GM23338 (cell line): ENCODE data around the gene SCAANT1. TPM values are rescaled to one million over a fixed set of nuclear protein-coding genes. Genes with fewer than 3 reads are reported as not detected.

Experiments used
- ATAC-seq: fragments of 200-7000 bp; cut with Tn5 transposase; 3 replicates; pipeline ENCODE4 v1.9.1; 2020
- DNase-seq: peaks from one replicate; pipeline ENCODE4 v3.0.0-alpha.2; 2015; ENCODE audit warnings: low spot score
- H2AFZ ChIP-seq: fragments of 200-600 bp; sonication (generic); 2 replicates; pipeline ENCODE4 v1.8.0; 2016; ENCODE audit warnings: antibody characterized with exemption, mild to moderate bottlenecking, moderate library complexity
- H3F3A ChIP-seq: fragments of 200-600 bp; sonication (generic); replicated peaks from 2 replicates; pipeline ENCODE4 v1.8.0; 2017; ENCODE audit warnings: antibody characterized with exemption, mixed run types, low read depth
- H3K27ac ChIP-seq: fragments of 200-600 bp; sonication (generic); 2 replicates; pipeline ENCODE4 v1.6.1; 2016; ENCODE audit warnings: low read depth
- H3K27me3 ChIP-seq: fragments of 200-600 bp; sonication (generic); 2 replicates; pipeline ENCODE4 v1.8.0; 2016; ENCODE audit warnings: mild to moderate bottlenecking, mixed run types, moderate library complexity; ENCODE audit not compliant: insufficient read depth
- H3K36me3 ChIP-seq: fragments of 200-600 bp; sonication (generic); 2 replicates; pipeline ENCODE4 v1.8.0; 2016; ENCODE audit warnings: mild to moderate bottlenecking; ENCODE audit not compliant: insufficient read depth
- H3K4me1 ChIP-seq: fragments of 200-600 bp; sonication (generic); 2 replicates; pipeline ENCODE4 v1.8.0; 2016; ENCODE audit warnings: mild to moderate bottlenecking, moderate library complexity; ENCODE audit not compliant: insufficient read depth
- H3K4me2 ChIP-seq: fragments of 200-600 bp; sonication (generic); 2 replicates; pipeline ENCODE4 v1.7.1; 2017; ENCODE audit warnings: mixed run types
- H3K4me3 ChIP-seq: fragments of 200-600 bp; sonication (generic); 2 replicates; pipeline ENCODE4 v1.6.1; 2016; ENCODE audit warnings: mixed run types
- H3K79me2 ChIP-seq: fragments of 200-600 bp; sonication (generic); replicated peaks from 2 replicates; pipeline ENCODE4 v1.8.0; 2017; ENCODE audit warnings: mild to moderate bottlenecking; ENCODE audit not compliant: insufficient read depth
- H3K9me2 ChIP-seq: fragments of 200-600 bp; sonication (generic); 2 replicates; pipeline ENCODE4 v1.8.0; 2017; ENCODE audit not compliant: insufficient read depth
- H4K20me1 ChIP-seq: fragments of 200-600 bp; sonication (generic); replicated peaks from 2 replicates; pipeline ENCODE4 v1.8.0; 2017; ENCODE audit warnings: mild to moderate bottlenecking; ENCODE audit not compliant: insufficient read depth
- H3K27ac Mint-ChIP-seq: 2 replicates; pipeline ENCODE4 v1.8.0; 2020; ENCODE audit warnings: inconsistent platforms, mild to moderate bottlenecking, moderate library complexity, mixed read lengths
- H3K27me3 Mint-ChIP-seq: 3 replicates; pipeline ENCODE4 v1.8.0; 2022; ENCODE audit warnings: low read depth, mild to moderate bottlenecking, moderate library complexity, mixed read lengths, inconsistent platforms; ENCODE audit not compliant: insufficient read depth, poor library complexity
- H3K36me3 Mint-ChIP-seq: 3 replicates; pipeline ENCODE4 v1.8.0; 2021; ENCODE audit warnings: low read depth, mild to moderate bottlenecking, inconsistent platforms, moderate library complexity, mixed read lengths
- H3K4me1 Mint-ChIP-seq: 3 replicates; pipeline ENCODE4 v1.8.0; 2020; ENCODE audit warnings: mild to moderate bottlenecking, inconsistent platforms, mixed read lengths
- H3K4me3 Mint-ChIP-seq: 3 replicates; pipeline ENCODE4 v1.8.0; 2021; ENCODE audit warnings: moderate library complexity, mild to moderate bottlenecking, inconsistent platforms, mixed read lengths
- H3K9me3 Mint-ChIP-seq: 3 replicates; pipeline ENCODE4 v1.8.0; 2020; ENCODE audit warnings: moderate library complexity, mild to moderate bottlenecking, inconsistent platforms, mixed read lengths
- CREB1 ChIP-seq: fragments of 250-450 bp; sonication (Bioruptor Pico); IDR thresholded peaks from 2 replicates; pipeline ENCODE4 v1.5.0; 2020; ENCODE audit warnings: low read depth, mild to moderate bottlenecking, moderate library complexity
- CTCF ChIP-seq, 2 experiments: fragments of 200-600 bp in 1 of 2; sonication (generic) in 1 of 2; conservative IDR thresholded peaks; 2 replicates each; pipeline versions ENCODE4 v1.5.1 to v1.6.1; 2016 to 2017; ENCODE audit warnings: antibody characterized with exemption in 2 of 2, low read depth in 2 of 2, mild to moderate bottlenecking in 2 of 2, moderate library complexity in 1 of 2
- ETS1 ChIP-seq: IDR thresholded peaks from 2 replicates; pipeline ENCODE4 v1.6.1; 2016; ENCODE audit warnings: antibody characterized with exemption
- EZH2 ChIP-seq: fragments of 200-600 bp; sonication (generic); IDR thresholded peaks from one replicate; pipeline ENCODE4 v1.8.0; 2017; ENCODE audit warnings: antibody characterized with exemption, mild to moderate bottlenecking, low read depth; ENCODE audit not compliant: unreplicated experiment
- EZH2phosphoT487 ChIP-seq: fragments of 200-600 bp; sonication (generic); IDR thresholded peaks from one replicate; pipeline ENCODE4 v1.8.1; 2018; ENCODE audit warnings: antibody characterized with exemption; ENCODE audit not compliant: unreplicated experiment
- JUNB ChIP-seq: IDR thresholded peaks from one replicate; pipeline ENCODE4 v1.6.1; 2016; ENCODE audit warnings: antibody characterized with exemption; ENCODE audit not compliant: unreplicated experiment
- POLR2AphosphoS5 ChIP-seq: IDR thresholded peaks from 2 replicates; pipeline ENCODE4 v1.6.1; 2016; ENCODE audit warnings: antibody characterized with exemption, low read depth
- STAT1 ChIP-seq: IDR thresholded peaks from one replicate; pipeline ENCODE4 v1.6.1; 2016; ENCODE audit warnings: antibody characterized with exemption; ENCODE audit not compliant: unreplicated experiment
- ZNF331 ChIP-seq: fragments of 250-450 bp; sonication (Bioruptor Pico); IDR thresholded peaks from 2 replicates; pipeline ENCODE4 v1.5.0; 2020; ENCODE audit warnings: low read depth, mild to moderate bottlenecking, moderate library complexity
- ZNF462 ChIP-seq: fragments of 250-450 bp; sonication (Bioruptor Pico); IDR thresholded peaks from 2 replicates; pipeline ENCODE4 v1.5.0; 2020; ENCODE audit warnings: mild to moderate bottlenecking, moderate library complexity
- polyA plus RNA-seq: library from polyadenylated mRNA; unstranded; fragments of >200 nt; fragmentation: Nextera tagmentation; extraction: Ambion mirVana; gene quantifications from 2 replicates; pipeline ENCODE4 v1.2.1, GENCODE V29; 2016
- total RNA-seq: library from RNA; depleted of rRNA; stranded (reverse); fragments of >200 nt; shearing (Covaris generic); gene quantifications from 2 replicates; pipeline ENCODE4 v1.2.3, GENCODE V29; 2014

Gene SCAANT1
- total and polyA plus RNA-seq, 2 experiments from 2014 or later = 1.2 TPM; not detected in 1

GRCh38 chr3:63869940-63870614, 42.1 kb downstream of the SCAANT1 start:
- Mint-ChIP-seq H3K9me3 (no peaks in the 10 kb centered on the region), H3K4me3 (no peak overlapping the region), H3K27me3 (no peaks in the 10 kb centered on the region), H3K36me3 (peaks cover 7% of the 10 kb centered on the region), H3K27ac (no peak overlapping the region), H3K4me1 (peaks cover 20% of the 10 kb centered on the region)
- H3K36me3 ChIP-seq = no peaks in the 10 kb centered on the region
- no peak for DNase-seq
- H4K20me1 ChIP-seq = no peaks in the 10 kb centered on the region
- H3K4me3 ChIP-seq = no peak overlapping the region
- H3K4me2 ChIP-seq = no peak overlapping the region
- no peak overlapping the region for H2AFZ ChIP-seq
- H3K79me2 ChIP-seq = peaks cover 97% of the 10 kb centered on the region
- no peak overlapping the region for H3K27ac ChIP-seq
- no peaks in the 10 kb centered on the region for H3K9me2 ChIP-seq
- peaks cover 18% of the 10 kb centered on the region for H3K4me1 ChIP-seq
- H3K27me3 ChIP-seq = no peaks in the 10 kb centered on the region
- no peaks in the 10 kb centered on the region for H3F3A ChIP-seq
- no peak for ATAC-seq
- TF ChIP-seq EZH2 = no peak
- TF ChIP-seq ZNF462 = no peak
- no peak for TF ChIP-seq STAT1
- no peak for TF ChIP-seq JUNB
- TF ChIP-seq CREB1 (CRISPR knock-in tag) = no peak
- TF ChIP-seq CTCF (conservative IDR thresholded peaks at IDR 0.05; ENCODE audit: low read depth in 2 of 2) = no peak
- TF ChIP-seq ZNF331 (CRISPR knock-in tag) = no peak
- no peak for TF ChIP-seq EZH2phosphoT487
- no peak for TF ChIP-seq POLR2AphosphoS5
- TF ChIP-seq ETS1 = no peak
